HG03521 (cell line): ENCODE results near the gene SLC6A6.
"Not testable (repeated sequence)": the region's sequence is repeated elsewhere in the genome, so short reads cannot be mapped to it uniquely, and the experiment has no call there.

ENCODE experiments used
- ATAC-seq: cut with Tn5 transposase; IDR thresholded peaks from one replicate; pipeline ENCODE4 v1.9.1; 2021; ENCODE audit warnings: mild to moderate bottlenecking, moderate library complexity; ENCODE audit not compliant: unreplicated experiment

The SLC6A6 gene

DNA sequence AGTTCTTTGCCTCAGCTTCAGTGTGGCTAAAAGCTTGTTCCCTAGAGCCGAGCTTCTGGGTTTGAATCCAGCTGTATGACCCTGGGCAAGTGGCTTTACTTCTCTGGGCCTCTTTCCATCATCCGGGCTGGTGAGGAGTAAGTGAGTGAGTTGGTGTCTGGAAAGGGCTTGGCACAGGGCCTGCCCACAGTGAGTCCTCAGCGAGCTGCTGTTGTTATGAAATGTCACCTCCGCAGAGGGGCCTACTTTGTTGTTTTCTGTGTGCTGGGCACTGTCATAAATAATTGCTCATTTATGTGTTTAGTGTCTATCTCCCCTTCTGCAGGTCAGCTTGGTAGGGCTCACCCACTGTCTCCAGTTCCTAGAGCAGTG lies 31.7 kb downstream of the SLC6A6 start:
- no peak for ATAC-seq

- ATAC-seq = no peak
These were observed 32.2 kb downstream of the SLC6A6 start for GRCh38 chr3:14434498-14435151.

DNA sequence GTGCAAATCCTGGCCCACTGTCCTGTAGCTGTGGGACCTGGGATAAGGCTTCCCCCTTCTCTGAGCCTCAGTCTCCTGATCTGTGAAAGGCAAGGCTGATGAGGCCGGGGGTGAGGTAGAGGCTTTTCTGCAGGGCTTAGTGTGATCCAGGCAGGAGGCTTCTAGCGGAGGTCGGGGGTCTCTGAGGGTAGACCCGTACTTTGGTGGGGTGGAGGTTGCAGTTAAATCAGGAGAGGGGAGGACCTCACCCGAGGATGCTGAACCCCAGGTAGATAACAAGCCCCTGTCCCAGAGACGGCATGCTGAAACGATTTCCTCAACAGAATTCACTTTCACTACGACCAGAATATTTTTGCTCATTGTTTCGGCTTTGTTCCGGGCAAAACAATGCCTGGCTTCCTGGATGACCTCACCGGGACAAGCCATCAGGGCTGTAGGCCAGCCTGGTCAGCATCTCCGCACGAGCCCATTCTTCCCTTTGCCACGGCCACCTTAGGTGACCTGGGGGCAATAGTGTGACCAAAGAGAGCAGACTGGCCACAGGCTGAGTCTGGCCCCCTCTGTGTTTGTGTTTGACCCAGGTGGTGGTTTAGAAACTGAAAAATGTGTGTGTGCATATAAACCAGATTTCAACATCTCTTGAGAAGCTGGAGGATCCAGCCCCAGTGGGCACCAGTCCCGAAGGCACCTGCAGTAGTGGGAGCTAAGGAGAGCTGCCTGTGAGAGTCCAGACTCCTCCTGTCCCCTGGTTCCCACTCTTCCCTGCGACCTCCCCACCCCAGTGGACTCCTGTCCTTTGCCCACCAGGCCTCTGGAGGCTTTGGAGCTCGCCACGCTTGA lies 33.0 kb downstream of the SLC6A6 start:
- no peak for ATAC-seq

- no peak for ATAC-seq
These were observed 34.5 kb downstream of the SLC6A6 start for GRCh38 chr3:14436954-14437281.

GRCh38 chr3:14437705-14438104 lies 35.3 kb downstream of the SLC6A6 start:
- ATAC-seq = not testable (repeated sequence)

GRCh38 chr3:14438262-14438661 lies 35.9 kb downstream of the SLC6A6 start:
- no peak for ATAC-seq

DNA sequence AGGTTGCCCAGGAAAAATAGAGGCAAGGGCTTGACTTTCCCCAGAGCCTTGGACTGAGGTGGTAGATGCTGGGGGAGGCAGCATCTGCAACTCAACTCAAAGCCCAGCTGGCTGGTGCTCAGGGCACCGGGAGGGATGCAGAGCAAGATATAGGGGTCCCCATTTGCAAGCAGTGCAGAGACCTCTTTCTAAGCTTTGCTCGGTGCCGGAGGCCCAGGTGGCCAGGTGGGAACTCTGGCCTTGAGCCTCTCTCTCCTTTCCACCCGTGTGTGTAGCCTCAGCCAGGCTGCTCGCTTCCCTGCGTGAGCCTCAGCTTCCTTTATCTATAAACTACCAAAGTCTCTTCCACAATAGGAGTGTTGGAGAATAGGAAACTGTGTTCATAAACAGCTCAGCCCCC lies 36.5 kb downstream of the SLC6A6 start:
- ATAC-seq = no peak

DNA sequence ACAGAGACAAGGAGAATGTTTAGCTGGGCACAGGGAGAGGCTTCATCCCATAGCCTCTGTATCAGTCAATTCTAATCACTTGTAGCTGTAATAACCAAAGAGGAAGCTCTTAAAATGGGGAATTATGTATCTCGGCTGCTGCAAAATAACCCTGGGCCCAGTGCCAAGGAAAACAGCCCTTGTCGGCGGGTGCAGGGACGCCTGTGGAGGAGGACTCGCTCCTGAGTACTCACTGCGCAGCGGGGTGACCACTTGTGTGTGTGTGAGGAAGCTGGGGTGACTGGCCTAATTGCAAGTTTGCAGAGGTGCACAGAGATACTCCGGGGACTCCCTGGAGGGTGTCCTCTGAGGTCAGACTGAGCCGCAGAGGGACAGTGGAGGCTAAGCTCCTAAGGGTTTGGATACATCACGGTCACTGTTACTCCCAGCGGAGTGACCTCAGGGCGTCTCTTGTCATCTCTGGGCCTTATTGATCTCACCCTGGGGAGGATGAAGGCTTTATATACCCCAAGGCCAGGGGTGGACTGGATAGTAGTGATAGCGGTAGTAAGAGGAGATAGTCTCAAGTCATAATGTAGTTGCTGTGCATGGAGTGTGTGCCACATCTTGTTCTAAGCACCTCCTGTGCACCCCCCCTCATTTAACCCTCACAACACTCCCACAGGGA lies 37.2 kb downstream of the SLC6A6 start:
- ATAC-seq = no peak

DNA sequence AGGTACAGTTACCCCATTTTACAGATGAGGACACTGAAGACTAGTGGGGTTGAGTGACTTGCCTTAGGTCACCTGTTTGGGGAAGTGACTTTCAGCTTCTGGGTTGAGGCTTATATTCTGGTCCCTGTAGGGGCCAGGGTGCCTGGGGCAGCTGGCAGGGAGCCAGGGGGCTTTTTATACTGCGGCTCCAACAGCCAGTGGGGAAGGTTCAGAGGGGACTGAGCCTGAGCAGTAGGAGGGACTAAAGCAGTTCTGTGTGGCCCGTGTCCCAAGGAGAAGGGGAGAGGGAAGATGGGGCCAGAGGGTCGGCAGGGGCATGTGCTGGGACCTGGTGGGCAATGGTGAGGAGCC lies 37.7 kb downstream of the SLC6A6 start:
- no peak for ATAC-seq

DNA sequence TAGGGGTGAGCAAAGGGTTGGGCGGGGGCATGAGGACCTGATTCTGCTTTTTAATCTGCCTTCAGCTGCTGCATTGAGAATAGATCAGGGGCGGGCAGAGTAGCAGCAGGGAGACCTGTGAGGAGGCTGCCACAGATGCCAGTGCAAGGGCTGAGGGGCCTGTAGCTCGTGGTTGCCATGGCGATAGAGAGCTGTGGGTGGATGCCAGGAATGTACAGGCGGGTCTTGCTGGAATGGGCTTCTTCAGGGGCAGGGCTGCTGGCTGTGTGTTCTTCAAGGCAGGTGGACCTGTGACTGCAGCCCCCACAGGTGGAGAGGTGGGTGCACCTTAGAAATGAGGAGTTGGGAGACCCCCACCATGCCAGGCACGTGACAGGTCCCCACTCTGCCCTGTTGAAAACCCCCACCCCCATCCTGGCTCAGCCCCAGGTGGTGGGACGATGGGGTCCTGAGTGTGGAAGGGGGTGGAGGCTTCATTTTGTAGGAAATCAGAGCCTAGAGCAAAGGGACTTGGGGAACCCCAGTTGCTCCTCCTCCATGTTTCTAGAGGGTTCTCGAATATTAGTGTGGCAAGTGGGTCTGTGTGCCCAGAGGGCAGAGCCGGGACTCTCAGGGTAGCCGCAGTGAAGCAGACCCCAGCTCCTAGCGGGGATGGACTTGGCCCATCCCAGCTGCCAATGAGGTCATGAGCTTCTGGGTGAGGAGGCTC lies 38.3 kb downstream of the SLC6A6 start:
- no peak for ATAC-seq

DNA sequence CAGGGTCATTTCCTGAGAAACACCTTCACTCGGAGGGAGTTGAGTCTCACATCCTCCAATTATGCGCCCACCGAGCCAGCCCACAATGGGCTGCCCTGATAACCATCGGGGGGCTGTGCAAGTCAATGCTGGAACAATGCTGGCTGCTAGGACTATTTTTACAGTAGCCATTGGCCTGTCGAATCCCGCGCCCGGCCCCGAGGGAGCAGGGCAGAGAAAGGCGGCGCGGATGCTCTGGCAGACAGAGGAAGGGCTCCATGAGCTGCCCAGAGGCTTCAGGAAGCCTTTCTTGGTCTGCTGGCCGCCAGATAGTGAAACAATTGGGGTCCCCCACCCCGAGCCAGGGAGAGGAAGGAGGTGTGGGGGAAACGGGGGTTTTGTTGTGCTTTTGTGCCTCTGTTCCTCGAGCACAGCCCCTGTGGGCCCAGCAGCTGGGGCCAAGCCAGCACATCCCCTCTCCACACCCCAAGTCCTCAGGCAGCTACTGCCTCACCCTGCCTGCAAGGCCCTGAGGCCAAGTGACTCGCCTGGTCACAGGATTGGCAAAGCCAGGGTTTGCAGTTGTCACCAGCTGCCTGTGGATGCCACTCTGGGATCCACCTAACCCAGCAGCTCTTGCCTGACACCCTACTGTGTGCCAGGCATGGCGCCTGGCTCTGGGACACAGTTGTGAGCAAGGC lies 39.0 kb downstream of the SLC6A6 start:
- ATAC-seq = no peak

- no peak for ATAC-seq
These were observed 39.5 kb downstream of the SLC6A6 start for GRCh38 chr3:14441920-14442300.

DNA sequence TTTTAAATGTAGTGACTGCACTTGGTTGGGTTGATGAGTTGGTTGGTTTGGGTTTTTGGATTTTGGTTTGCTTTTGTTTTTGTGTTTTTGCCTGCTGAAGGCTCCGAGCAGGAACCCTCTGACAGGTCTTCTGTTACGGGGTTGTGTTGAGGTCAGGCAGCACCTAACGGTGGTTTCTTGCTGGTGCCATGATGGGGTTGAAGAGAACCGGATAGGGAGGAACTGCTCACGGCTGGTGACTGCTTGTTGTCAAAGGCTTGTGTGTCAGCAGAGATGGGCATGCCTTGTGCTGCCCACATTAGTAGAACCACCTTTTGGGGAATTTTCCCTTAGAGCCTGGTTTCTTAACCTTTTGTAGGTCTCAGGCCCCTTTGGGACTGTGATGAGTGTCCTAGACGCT lies 42.0 kb downstream of the SLC6A6 start:
- no peak for ATAC-seq

GRCh38 chr3:14445773-14446172 lies 43.4 kb downstream of the SLC6A6 start:
- ATAC-seq = no peak

- ATAC-seq = no peak
These were observed 44.7 kb downstream of the SLC6A6 start for GRCh38 chr3:14446988-14447570.

DNA sequence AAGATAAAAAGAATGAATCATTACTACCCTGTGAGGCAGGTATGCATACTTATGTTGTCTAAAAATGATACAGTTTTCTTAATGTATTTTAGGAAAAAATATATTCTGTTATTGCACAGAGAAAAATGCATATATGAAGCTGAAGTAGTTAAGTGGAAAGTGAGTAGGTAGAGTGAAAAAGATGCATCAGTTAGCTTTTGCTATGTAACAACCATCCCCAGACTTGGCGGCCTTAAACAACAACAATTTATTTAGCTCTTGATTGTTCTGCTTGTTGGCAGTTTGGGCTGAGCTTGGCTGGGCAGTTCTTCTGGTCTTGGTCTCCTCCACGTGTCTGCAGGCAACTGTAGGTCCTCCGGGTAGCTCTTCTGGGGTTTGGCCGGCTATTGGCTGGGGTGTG lies 45.7 kb downstream of the SLC6A6 start:
- ATAC-seq = no peak

- no peak for ATAC-seq
These were observed 46.6 kb downstream of the SLC6A6 start for GRCh38 chr3:14448756-14449727.

DNA sequence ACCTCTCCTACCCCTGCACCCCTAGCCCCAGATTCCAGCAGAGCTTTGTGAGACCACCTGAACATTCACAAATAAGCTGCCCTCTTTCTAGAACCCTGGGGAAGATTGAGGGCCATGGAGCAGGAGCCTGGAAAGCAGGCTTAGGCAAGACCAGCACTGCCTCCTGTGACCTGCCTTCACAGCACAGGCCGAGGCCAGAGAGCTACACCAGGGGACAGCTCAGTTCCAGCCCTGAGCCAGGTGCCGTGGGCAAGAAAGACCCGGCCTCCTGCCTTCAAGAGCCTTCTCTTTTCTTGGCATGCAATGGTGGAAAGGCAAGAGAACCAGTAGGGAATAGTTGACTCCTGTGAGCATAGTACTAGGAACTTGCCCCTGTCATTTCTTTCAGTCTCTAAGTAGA lies 48.1 kb downstream of the SLC6A6 start:
- no peak for ATAC-seq

DNA sequence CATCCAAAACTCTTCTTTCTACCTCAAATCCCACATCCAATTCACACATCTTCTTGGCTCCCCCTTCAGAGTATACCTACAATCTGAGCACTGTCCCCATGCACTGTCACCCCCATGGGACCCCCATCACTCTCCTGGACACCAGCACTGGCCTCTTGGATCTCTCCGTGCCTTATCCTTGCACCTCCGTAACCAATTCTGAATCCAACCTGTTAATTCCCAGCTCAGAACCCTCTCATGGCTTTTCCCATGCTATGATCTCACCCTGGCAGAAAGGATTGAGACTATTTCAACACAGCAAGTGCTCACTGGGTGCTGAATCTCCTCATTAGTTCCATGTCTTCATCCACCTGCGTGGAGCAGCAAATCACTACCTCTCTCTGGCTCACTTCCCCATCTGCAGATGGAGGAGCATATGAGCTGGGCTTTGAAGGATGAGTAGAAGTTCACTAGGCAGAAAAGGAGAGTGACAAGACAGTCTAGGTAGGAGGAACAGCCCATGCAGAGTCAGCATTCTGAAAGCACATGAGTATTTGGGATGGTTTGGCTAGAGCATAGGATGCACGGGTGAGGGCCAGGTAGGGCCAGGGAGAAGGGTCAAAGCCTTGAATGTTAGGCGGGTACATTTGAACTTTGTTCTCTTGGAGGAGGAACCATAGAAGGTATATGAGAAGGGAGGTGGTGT lies 48.7 kb downstream of the SLC6A6 start:
- no peak for ATAC-seq
